DND-41 (cell line): Measurements from ENCODE around the gene TIRAP.

Experiments used
- CTCF ChIP-seq: IDR thresholded peaks from 2 replicates; pipeline ENCODE4 v1.5.1; 2012; ENCODE audit warnings: borderline replicate concordance, low read length, moderate library complexity, mild to moderate bottlenecking; ENCODE audit not compliant: poor library complexity, severe bottlenecking; ENCODE audit errors: extremely low read depth
- EZH2 ChIP-seq: IDR thresholded peaks from 3 replicates; pipeline ENCODE4 v1.6.1; 2012; ENCODE audit warnings: borderline replicate concordance, low read depth, mild to moderate bottlenecking, moderate library complexity, low read length, inconsistent platforms; ENCODE audit not compliant: severe bottlenecking

DNA sequence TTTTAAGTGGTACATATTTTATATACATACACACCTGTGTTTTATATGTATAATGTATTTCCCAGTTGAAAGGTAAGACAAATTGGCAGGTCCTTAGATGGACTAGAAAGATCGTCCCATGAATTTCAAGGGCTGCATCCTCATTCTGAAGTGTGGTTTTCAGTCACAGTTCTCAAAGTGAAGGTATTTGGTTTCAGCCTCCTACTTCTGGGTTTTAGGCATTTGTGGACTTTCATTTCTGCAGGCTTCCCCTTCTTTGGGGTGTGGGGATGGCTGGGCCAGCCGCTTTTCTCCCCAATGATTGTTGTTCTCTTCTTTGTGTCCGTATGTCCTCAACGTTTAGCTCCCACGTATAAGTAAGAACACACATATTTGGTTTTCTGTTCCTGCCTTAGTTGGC, 30.9 kb downstream of the TIRAP start:
- TF ChIP-seq CTCF (no peak), EZH2 (no peak)
